Measurements from ENCODE around the gene GPATCH11.

The GPATCH11 gene

DNA sequence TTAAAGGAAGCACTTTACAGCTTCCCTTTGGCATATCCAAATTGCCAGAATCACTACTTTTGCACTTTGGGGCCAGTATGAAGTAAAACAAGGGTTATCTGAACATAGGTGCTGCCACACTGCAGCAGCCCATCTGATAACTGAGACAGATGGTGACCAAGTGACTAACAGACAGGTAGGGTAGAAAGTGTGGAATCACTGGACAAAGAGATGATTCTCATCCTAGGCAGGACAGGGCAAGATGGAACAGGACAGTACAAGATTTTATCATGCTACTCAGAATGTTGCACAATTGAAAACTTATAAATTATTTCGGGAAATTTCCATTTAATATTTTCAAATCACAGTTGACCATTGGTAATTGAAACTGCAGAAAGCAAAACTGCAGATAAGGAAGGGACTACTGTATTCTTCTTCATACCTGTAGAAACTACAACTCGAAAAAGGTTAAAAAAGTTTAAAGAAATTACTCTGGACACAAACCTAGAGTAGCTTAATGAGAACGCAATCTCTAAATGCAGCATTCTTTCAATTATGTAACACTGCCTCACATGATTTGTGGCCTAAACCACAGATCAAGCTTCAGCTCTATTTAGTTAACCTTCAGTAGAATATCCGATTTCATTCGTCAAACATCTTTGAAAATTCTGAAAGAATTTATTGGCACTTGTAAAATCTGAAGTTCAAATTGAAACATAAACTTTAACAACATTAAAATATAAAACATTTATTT lies 31.6 kb upstream of the GPATCH11 start:
- TF ChIP-seq FOXM1 (IDR thresholded peaks at IDR 0.05; ENCODE audit: borderline replicate concordance, low read depth), result no peak
- TF ChIP-seq YY1 (IDR thresholded peaks at IDR 0.05; ENCODE audit: low read depth), result no peak
- no peak for TF ChIP-seq NFIC (IDR thresholded peaks at IDR 0.05)

DNA sequence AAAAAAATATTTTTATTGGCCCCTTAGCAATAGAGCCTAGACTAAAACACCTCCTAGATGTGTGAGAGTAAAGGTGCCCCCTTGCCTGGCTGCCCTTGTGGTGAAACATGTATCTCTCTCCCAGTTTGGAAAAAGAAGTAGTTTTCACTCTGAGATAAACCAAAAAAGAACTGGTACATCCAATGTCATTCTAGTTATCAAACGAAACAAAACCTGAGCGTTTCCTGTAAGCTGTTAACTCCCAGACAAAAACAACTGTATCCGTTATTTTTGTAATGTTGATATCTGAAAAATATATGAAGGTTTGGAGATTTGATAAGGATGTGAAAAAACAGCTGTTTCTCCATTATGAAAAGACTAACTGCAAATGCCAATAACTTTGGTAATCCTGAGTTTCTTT lies 24.5 kb upstream of the GPATCH11 start:
- TF ChIP-seq CEBPB (IDR thresholded peaks at IDR 0.05) (no peak), MAX (IDR thresholded peaks at IDR 0.05) (no peak), USF1 (IDR thresholded peaks at IDR 0.05) (no peak), EP300 (IDR thresholded peaks at IDR 0.05; ENCODE audit: borderline replicate concordance) (no peak)

DNA sequence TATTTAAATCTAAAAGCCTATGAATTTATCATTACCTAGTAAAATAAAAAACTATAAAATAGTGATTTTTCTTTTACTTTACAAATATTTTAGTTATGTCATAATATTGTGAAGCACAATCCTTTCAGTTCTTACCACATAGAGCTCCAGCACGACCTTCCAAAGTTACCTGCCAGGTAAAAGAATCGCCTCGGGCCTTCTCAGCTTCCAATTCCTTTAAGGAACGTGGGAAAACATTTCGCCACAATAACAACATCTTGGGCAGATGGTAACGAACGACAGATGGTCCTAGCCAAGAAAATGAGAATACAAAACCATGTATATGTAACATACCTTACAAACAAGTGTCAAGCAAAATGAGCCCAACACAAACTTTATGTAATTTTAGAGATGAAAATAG lies 23.9 kb upstream of the GPATCH11 start:
- TF ChIP-seq EGR1 (IDR thresholded peaks at IDR 0.05) (no peak), TCF12 (IDR thresholded peaks at IDR 0.05; ENCODE audit: low read depth) (no peak), ZBTB7A (IDR thresholded peaks at IDR 0.05; ENCODE audit: low read depth) (no peak), EP300 (IDR thresholded peaks at IDR 0.05; ENCODE audit: borderline replicate concordance) (no peak), YY1 (IDR thresholded peaks at IDR 0.05; ENCODE audit: low read depth) (no peak), TEAD4 (IDR thresholded peaks at IDR 0.05) (no peak), RAD21 (IDR thresholded peaks at IDR 0.05; ENCODE audit: low read depth) (no peak), TAF1 (IDR thresholded peaks at IDR 0.05; ENCODE audit: low read depth) (no peak), CEBPB (IDR thresholded peaks at IDR 0.05) (no peak), FOXM1 (IDR thresholded peaks at IDR 0.05; ENCODE audit: borderline replicate concordance, low read depth) (no peak), USF1 (IDR thresholded peaks at IDR 0.05) (no peak), MAX (IDR thresholded peaks at IDR 0.05) (no peak), NFIC (IDR thresholded peaks at IDR 0.05) (no peak), CREB1 (IDR thresholded peaks at IDR 0.05; ENCODE audit: low read depth) (no peak)
- TF ChIP-seq, protein P1, sequence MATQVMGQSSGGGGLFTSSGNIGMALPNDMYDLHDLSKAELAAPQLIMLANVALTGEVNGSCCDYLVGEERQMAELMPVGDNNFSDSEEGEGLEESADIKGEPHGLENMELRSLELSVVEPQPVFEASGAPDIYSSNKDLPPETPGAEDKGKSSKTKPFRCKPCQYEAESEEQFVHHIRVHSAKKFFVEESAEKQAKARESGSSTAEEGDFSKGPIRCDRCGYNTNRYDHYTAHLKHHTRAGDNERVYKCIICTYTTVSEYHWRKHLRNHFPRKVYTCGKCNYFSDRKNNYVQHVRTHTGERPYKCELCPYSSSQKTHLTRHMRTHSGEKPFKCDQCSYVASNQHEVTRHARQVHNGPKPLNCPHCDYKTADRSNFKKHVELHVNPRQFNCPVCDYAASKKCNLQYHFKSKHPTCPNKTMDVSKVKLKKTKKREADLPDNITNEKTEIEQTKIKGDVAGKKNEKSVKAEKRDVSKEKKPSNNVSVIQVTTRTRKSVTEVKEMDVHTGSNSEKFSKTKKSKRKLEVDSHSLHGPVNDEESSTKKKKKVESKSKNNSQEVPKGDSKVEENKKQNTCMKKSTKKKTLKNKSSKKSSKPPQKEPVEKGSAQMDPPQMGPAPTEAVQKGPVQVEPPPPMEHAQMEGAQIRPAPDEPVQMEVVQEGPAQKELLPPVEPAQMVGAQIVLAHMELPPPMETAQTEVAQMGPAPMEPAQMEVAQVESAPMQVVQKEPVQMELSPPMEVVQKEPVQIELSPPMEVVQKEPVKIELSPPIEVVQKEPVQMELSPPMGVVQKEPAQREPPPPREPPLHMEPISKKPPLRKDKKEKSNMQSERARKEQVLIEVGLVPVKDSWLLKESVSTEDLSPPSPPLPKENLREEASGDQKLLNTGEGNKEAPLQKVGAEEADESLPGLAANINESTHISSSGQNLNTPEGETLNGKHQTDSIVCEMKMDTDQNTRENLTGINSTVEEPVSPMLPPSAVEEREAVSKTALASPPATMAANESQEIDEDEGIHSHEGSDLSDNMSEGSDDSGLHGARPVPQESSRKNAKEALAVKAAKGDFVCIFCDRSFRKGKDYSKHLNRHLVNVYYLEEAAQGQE (IDR thresholded peaks at IDR 0.05; ENCODE audit: low read depth), result no peak

GRCh38 chr2:37061013-37061711 lies 23.2 kb upstream of the GPATCH11 start:
- TF ChIP-seq EGR1 (IDR thresholded peaks at IDR 0.05) (no peak), FOXM1 (IDR thresholded peaks at IDR 0.05; ENCODE audit: borderline replicate concordance, low read depth) (no peak), EP300 (IDR thresholded peaks at IDR 0.05; ENCODE audit: borderline replicate concordance) (no peak), USF1 (IDR thresholded peaks at IDR 0.05) (no peak), TCF12 (IDR thresholded peaks at IDR 0.05; ENCODE audit: low read depth) (no peak), CREB1 (IDR thresholded peaks at IDR 0.05; ENCODE audit: low read depth) (no peak), MAX (IDR thresholded peaks at IDR 0.05) (no peak), ZBTB7A (IDR thresholded peaks at IDR 0.05; ENCODE audit: low read depth) (no peak), TAF1 (IDR thresholded peaks at IDR 0.05; ENCODE audit: low read depth) (no peak), TEAD4 (IDR thresholded peaks at IDR 0.05) (no peak), RAD21 (IDR thresholded peaks at IDR 0.05; ENCODE audit: low read depth) (no peak), CEBPB (IDR thresholded peaks at IDR 0.05) (no peak), YY1 (IDR thresholded peaks at IDR 0.05; ENCODE audit: low read depth) (no peak), NFIC (IDR thresholded peaks at IDR 0.05) (no peak)
- TF ChIP-seq, protein P1 (IDR thresholded peaks at IDR 0.05; ENCODE audit: low read depth), result no peak

DNA sequence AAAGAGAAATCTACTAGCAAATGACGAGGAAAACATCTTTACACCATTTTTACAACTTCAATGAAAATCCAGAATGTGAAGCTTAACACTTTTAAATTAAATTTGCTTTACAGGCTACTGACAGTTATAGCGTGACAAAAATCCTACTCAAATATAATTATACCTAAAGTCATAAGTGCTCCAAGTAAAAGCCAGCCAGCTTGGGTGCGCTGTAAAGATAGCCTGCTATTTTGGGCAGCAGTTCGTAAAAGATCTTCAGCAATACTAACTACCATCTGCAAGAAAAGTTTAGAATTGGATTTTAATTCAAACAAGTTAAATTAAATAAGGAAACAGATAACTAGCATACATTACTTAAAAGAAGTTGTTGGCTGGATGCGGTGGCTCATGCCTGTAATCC lies 22.5 kb upstream of the GPATCH11 start:
- TF ChIP-seq YY1 (IDR thresholded peaks at IDR 0.05; ENCODE audit: low read depth) (no peak), RAD21 (IDR thresholded peaks at IDR 0.05; ENCODE audit: low read depth) (no peak), EP300 (IDR thresholded peaks at IDR 0.05; ENCODE audit: borderline replicate concordance) (no peak), CREB1 (IDR thresholded peaks at IDR 0.05; ENCODE audit: low read depth) (no peak), TEAD4 (IDR thresholded peaks at IDR 0.05) (no peak), TAF1 (IDR thresholded peaks at IDR 0.05; ENCODE audit: low read depth) (no peak)
- TF ChIP-seq, protein P1 (IDR thresholded peaks at IDR 0.05; ENCODE audit: low read depth), result no peak
